Stimulated activated CD8-positive, alpha-beta memory T cell treated with anti-CD3 and anti-CD28 coated beads, Interleukin-4, amount 100 ng/mL, for 1 hour (primary cell): ENCODE measurements around the gene AMY1A.
"Not testable (repeated sequence)": the region's sequence is repeated elsewhere in the genome, so short reads cannot be mapped to it uniquely, and the experiment has no call there.

Source experiments
- DNase-seq, 2 donors: peaks; one replicate each; pipeline ENCODE4 v3.0.0-alpha.2; 2020; ENCODE audit warnings: low read depth in 2 of 2, low spot score in 1 of 2

The AMY1A gene

DNA sequence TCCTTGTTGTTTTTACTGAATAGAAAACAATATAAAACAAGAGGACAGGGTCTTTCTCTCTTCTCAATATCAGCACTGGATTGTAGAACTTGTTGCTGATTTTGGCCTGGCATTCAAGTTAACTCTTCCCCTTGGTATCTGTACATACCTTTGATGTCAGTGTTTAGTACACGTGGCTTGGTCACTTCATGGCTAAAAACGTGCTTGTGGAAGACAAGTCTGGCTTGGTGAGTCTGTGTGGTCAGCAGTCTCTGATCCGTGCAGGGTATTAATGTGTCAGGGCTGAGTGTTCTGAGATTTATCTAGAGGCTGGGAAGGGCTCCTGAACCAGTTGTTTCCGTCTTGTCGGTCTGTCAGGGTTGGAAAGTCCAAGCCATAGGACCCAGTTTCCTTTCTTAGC, at the start of gene AMY1A:
Gene AMY1A (plus strand): TSS at position 301 of the 400 bp plus-strand sequence. CDS start 571 bp downstream, outside the sequence.
- DNase-seq = not testable (repeated sequence)

- DNase-seq = no peak
Observed at GRCh38 chr1:103616362-103616761, 39.2 kb upstream of the AMY1A start.

GRCh38 chr1:103616994-103617477, 38.5 kb upstream of the AMY1A start, which contains the start of gene AMY2A:
TSS of gene AMY2A (plus strand) at chr1:103617427. CDS start at chr1:103617441, 14 bp downstream.
- DNase-seq = not testable (repeated sequence)

GRCh38 chr1:103627436-103627835, 28.1 kb upstream of the AMY1A start:
- DNase-seq = not testable (repeated sequence)

DNA sequence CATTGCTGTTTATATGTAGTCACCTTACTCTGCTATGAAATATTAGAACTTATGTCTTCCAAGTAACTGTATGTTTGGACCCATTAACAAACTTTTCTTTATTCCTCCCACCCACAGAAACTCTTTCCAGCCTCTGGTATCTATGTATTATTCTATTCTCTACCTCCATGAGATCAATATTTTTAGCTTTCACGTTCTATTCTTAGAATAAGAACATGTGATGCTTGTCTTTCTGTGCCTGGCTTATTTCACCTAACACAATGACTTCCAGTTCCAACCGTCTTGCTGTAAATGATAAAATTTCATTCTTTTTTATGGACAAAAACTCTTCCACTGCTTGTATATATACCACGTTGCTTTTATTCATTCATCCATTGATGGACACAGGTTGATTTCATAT, 14.4 kb upstream of the AMY1A start:
- not testable (repeated sequence) for DNase-seq

DNA sequence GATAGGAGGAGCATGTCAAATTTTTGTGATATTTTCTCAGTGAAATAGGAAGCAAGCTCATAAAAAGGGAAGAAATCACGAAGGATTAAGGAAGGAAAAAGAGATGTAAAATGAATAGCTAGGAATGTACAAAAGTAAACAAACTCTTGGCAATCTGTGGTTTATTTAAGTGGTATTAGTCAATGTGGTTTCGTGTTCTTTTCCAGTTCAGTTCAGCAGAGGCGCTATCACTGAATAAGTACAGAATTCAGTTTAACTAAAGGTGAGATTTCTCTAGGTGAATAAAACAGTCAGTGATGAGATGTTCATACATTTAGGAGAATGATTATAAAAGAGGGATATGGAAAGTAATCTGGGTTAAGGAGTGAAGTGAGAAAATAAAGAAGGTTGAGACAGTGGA, 11.7 kb upstream of the AMY1A start:
- not testable (repeated sequence) for DNase-seq

- not testable (repeated sequence) for DNase-seq
Observed at GRCh38 chr1:103650305-103650704, 5.3 kb upstream of the AMY1A start.

DNA sequence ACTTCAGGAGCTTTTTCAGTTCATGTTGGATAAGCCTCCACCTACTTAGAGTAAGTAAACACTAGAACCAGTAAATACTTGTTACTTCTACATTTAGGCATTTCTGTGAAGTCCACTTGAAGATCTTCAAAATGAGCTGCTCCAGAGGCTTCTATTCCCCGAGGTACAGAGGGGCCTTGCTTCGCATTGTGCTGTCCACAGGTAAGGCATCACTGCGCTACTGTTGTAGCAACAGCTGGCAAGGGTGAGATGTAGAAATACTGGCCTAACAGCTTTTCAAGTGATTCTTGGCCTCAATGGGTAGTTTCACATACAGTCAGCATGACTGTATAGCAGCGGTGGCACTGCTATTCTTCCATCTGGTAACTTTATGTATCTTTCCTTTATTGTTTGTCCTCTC, 4.7 kb upstream of the AMY1A start:
- not testable (repeated sequence) for DNase-seq

GRCh38 chr1:103654133-103654532, 1.4 kb upstream of the AMY1A start:
- DNase-seq = not testable (repeated sequence)

- DNase-seq = not testable (repeated sequence)
Observed at GRCh38 chr1:103676335-103676734, 20.8 kb downstream of the AMY1A start.

- not testable (repeated sequence) for DNase-seq
Observed at GRCh38 chr1:103696110-103696509, 40.5 kb downstream of the AMY1A start, which contains the start of gene AMY1B. TSS of gene AMY1B (minus strand) at chr1:103696210. CDS start at chr1:103695639, 571 bp downstream.

DNA sequence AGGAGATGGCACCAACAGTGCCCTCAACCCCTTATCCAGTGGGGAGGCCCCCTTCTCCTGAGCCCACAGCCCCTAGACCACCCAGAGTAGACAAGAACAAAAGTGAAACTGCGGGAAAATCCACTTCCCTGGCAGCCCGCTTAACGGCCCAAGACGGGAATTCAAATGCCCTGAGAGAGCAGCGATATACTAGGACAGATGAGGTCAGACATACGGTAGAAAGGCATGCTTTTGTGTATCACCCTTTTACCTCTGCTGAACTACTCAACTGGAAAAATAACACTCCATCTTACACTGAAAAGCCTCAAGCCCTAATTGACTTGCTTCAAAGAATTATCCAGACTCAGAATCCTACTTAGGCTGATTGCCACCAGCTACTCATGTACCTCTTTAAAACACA, 41.9 kb downstream of the AMY1A start:
- DNase-seq = not testable (repeated sequence)

- not testable (repeated sequence) for DNase-seq
Observed at GRCh38 chr1:103700669-103701068, 45.1 kb downstream of the AMY1A start.

GRCh38 chr1:103701256-103701655, 45.7 kb downstream of the AMY1A start:
- DNase-seq = not testable (repeated sequence)

- not testable (repeated sequence) for DNase-seq
Observed at GRCh38 chr1:103707670-103708069, 52.1 kb downstream of the AMY1A start.

DNA sequence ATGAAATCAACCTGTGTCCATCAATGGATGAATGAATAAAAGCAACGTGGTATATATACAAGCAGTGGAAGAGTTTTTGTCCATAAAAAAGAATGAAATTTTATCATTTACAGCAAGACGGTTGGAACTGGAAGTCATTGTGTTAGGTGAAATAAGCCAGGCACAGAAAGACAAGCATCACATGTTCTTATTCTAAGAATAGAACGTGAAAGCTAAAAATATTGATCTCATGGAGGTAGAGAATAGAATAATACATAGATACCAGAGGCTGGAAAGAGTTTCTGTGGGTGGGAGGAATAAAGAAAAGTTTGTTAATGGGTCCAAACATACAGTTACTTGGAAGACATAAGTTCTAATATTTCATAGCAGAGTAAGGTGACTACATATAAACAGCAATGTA, 54.8 kb downstream of the AMY1A start:
- not testable (repeated sequence) for DNase-seq
